Central memory CD4-positive, alpha-beta T cell (primary cell): ENCODE data around the gene DRC7.
"Not testable (repeated sequence)": the region's sequence is repeated elsewhere in the genome, so short reads cannot be mapped to it uniquely, and the experiment has no call there.

Source experiments
- DNase-seq: peaks from one replicate; pipeline ENCODE4 v3.0.0; 2022

Gene DRC7

DNA sequence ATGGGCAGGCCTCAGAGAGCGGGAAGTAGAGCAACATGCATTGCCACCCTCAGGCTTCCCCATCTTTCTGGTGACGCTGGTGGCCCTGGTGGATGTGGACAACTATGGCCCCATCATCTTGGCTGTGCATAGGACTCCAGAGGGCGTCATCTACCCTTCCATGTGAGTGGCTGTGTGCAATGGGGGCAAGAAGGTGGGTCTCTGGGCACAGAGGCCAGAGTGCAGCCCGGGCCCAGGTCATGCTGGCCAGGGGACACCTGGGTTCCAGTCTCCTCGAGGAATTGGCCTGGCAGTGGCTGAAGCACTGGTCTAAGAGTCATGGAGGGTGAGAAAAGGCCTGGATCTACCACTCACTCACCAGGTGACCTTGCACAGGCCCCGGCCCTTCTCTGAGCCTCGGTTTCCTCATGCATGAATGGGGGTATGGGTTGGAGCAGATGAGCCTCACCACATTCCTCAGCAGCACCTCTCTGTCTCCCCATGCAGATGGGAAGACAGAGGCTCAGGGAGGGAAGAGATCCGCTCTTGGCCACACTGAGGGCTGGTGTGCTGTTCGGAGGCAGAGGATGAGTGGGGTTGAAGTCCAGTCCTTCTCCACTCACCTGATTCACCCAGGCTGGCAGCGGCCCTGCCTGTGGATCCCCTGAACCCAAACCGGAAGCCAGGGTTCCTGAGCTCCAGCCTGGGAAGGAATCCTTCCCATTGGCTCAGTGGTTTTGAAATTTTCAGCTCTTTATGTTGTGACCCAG is 33.7 kb upstream of the DRC7 start:
- no peak for DNase-seq

DNA sequence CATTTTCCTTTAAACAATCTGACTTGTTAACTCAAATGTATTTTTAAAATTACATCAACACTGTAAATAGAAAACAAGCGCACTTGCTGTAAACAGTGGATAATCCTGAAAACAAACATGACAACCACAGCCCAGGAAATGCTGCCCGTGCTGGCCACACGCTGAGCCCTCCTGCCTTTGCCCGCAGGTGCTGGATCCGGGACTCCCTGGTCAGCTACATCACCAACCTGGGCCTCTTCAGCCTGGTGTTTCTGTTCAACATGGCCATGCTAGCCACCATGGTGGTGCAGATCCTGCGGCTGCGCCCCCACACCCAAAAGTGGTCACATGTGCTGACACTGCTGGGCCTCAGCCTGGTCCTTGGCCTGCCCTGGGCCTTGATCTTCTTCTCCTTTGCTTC is 33.1 kb upstream of the DRC7 start:
- no peak for DNase-seq

DNA sequence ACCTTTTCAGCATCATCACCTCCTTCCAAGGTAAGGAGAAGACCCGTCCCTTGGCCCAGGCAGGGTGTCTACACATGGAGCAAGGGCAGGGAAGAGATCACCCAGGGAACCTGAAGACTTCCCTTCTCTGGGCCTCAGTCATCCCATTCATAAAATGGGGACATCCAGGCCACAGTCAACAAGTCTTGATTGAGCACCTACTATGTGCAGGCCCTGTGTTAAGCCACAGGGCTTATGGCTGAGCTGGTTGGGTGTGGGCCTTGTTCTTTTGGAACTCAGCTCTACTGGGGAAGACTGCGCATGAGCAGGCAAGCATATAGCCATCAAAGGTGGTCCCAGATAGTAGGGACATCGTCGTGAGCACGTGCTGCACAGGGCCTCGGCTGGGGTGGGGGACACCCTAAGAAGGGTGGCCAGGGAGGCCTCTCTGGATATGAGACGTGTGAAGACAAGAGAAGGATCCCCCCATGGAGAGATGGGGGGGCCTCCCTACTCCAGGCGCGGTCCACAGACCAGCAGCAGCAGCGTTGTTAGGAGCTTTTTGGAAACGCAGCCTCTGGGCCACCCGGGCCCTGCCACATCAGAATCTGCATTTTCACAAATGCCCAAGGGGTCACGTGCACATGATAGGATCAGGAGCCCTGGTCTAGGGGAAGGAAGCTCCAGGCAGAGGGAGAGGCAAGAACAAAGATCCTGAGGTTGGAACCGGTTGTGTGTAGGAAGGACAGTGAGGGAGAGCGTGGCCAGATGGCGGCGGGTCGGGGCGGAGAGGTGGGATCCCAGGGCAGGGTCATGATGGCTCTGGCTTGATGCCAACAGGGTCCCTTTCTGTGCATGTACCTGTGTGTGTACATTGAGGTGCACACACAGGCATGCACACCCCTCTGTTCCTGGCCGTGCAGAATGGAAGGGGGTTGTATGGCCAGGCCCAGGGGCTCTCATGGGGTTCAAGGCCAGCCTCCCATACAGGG is 32.4 kb upstream of the DRC7 start:
- no peak for DNase-seq

DNA sequence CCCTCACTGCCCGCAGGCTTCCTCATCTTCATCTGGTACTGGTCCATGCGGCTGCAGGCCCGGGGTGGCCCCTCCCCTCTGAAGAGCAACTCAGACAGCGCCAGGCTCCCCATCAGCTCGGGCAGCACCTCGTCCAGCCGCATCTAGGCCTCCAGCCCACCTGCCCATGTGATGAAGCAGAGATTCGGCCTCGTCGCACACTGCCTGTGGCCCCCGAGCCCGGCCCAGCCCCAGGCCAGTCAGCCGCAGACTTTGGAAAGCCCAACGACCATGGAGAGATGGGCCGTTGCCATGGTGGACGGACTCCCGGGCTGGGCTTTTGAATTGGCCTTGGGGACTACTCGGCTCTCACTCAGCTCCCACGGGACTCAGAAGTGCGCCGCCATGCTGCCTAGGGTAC is 31.2 kb upstream of the DRC7 start:
- no peak for DNase-seq

DNA sequence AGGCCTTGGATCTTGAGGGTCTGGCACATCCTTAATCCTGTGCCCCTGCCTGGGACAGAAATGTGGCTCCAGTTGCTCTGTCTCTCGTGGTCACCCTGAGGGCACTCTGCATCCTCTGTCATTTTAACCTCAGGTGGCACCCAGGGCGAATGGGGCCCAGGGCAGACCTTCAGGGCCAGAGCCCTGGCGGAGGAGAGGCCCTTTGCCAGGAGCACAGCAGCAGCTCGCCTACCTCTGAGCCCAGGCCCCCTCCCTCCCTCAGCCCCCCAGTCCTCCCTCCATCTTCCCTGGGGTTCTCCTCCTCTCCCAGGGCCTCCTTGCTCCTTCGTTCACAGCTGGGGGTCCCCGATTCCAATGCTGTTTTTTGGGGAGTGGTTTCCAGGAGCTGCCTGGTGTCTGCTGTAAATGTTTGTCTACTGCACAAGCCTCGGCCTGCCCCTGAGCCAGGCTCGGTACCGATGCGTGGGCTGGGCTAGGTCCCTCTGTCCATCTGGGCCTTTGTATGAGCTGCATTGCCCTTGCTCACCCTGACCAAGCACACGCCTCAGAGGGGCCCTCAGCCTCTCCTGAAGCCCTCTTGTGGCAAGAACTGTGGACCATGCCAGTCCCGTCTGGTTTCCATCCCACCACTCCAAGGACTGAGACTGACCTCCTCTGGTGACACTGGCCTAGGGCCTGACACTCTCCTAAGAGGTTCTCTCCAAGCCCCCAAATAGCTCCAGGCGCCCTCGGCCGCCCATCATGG is 30.5 kb upstream of the DRC7 start:
- DNase-seq = no peak

DNA sequence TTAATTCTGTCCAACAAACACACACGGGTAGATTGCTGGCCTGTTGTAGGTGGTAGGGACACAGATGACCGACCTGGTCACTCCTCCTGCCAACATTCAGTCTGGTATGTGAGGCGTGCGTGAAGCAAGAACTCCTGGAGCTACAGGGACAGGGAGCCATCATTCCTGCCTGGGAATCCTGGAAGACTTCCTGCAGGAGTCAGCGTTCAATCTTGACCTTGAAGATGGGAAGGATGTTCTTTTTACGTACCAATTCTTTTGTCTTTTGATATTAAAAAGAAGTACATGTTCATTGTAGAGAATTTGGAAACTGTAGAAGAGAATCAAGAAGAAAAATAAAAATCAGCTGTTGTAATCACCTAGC is 30.0 kb upstream of the DRC7 start:
- no peak for DNase-seq

DNA sequence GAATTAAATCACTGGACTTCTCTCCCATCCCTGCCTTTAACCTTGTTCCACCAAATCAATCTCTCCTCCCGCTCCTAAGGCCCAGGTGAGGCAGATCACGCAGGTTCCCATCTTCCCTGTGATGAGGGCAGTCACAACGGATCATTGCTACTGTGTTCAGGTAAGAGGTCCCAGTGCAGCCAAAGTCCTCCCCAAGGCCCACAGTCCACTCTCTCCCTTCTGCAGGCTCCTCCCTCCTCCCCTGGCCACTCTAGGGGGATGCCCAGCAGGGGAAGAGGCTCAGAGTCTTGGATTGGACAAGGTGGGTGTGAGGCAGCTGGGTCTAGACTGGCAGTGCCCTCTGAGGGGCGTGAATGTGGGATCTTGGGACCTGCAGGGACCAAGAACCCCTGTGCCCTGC is 29.1 kb upstream of the DRC7 start:
- DNase-seq = no peak

DNA sequence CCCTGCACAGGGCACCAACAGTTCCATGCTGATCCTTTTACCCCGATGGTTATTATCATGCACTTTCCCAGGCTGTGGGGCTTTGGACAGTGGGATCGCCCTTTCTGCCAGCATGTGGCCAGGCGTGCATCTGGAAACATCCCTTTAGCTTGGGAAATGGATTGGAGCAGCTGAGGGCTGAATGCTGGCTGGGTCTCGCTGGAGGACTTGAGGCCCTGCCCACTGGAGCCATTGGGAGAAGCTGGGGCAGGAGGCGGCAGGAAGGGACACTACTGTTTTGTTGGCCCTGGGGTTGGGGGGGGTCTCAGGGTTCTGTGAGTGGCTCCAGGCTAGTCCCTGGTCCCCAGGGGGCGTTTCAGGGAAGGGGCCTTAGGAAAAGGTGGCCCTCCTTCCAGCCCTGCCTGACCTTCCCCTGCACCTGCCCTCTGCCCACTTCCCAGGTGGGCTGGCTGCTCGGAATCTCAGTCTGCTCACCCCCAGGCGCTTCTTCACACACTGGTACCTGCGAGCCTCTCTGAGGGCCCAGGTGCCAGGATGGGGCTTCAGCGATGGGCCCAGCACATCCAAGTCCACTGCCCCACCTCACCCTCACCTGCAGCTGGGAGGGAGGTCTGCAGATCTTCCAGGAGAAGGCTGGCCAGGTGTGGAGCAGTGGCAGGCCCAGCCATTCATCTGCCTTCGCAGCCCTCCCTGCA is 28.1 kb upstream of the DRC7 start:
- no peak for DNase-seq

DNA sequence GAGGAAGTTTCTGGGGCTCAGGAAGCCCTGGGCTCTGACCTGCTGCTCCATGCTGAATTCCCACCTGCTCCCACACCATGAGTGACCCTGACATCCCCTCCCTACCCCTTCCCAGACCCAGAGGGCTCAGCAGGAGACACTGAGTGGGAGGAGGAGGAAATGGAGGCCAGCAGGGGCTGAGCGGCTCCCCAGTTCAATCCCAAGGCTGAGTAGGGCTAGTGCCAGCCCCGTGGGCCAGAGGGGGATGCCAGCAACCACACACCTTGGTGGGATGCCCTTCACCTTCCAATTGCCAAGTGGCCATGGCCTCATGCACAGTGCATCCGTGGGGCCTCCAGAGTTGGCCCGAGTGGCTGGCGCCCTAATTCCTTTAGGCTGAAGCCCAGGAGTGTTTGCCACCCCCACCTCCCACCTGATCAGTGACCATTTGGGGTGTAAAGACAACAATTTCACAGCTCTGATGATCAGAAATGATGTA is 27.5 kb upstream of the DRC7 start:
- DNase-seq = no peak

DNA sequence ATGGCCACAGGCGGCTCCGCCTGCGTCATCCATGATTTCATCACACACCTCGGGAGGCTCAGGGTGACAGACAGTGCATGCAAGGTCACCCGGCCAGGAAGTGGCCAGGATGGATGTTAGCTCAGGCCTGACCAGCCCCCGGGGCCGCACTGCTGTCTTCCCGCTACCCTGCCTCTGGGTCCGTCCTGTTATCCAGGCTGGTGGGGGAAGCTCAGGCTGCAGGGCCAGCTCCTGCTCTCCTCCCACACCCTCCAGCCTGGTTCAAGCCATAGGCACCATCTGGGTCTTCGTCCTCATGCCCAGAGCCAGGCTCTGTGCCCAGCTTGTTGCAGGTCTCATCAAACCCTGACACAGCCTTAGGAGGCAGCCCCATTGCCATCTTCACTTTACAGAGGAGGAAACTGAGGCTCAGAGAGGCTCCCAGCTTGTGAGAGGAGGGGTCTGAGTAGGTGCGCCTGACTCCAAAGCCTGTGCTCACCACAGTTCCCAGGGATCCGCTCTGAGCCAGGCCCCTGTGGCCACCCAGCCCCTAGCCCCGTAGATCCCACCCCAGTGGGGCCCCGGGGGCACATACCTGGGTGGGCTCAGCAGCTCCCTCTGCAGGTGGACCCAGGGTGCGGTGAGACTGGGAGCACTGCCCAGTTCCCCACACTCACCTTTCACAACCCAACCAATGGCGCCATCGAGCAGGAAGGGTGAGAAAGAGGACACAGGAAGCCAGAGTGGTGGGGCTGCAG is 26.9 kb upstream of the DRC7 start:
- no peak for DNase-seq

DNA sequence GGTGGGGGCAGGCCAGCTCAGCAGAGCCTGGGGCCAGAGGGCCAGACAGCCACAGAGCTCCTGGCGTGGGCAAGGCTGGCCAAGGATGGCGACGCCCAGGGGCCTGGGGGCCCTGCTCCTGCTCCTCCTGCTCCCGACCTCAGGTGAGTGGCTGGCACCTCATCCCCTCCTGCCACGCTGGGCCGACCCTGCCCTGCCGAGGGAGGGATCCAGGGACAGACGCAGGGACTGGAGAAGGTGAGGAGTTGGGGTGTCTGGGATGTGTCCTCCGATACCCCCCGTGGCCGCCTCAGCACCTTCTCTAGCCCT is 26.4 kb upstream of the DRC7 start, which contains the start of gene ADGRG3:
Gene ADGRG3, plus strand, starts transcription at position 44 of the 309 bp plus-strand sequence. Its CDS starts 42 bp downstream, at position 86.
- no peak for DNase-seq

DNA sequence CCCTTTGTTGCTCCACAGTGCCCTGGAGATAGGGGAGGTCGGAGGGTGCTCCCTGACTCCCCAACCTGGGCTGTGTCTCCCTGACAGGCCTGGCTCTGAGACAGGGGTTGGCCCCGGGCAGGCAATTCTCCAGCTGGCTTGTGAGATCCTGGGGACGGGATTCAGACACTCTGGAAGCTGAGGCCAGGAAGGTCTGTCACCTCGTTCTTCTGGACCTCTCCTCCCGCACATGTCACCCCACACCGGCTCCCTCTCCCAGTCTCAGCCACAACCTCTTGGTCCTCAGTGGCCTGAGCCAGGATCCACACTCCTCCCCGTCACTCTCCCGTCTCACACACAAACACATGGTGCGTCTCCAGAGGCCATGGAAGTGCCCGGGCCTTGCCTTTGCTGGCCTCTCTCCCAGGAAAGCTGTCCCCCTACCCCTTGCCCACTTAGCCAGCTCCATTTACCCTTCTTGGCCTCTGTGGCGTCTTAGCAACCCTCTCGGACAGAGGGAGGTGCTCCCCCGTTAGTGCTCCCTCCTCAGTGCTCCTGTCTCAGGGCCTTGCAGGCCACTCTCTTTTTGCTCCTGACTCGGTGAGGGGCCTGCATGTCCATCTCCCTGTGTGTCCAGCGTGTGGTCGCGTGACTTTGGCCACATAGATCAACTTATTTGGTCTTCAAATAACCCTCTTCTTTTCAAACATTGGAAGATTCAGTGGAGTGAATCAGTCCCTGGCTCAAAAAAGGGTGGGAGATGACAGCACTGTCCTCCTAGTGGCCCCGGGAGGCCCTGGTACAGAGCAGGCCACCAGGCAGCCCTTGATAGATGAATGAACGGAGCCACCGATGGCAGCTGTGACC is 25.8 kb upstream of the DRC7 start:
- no peak for DNase-seq

DNA sequence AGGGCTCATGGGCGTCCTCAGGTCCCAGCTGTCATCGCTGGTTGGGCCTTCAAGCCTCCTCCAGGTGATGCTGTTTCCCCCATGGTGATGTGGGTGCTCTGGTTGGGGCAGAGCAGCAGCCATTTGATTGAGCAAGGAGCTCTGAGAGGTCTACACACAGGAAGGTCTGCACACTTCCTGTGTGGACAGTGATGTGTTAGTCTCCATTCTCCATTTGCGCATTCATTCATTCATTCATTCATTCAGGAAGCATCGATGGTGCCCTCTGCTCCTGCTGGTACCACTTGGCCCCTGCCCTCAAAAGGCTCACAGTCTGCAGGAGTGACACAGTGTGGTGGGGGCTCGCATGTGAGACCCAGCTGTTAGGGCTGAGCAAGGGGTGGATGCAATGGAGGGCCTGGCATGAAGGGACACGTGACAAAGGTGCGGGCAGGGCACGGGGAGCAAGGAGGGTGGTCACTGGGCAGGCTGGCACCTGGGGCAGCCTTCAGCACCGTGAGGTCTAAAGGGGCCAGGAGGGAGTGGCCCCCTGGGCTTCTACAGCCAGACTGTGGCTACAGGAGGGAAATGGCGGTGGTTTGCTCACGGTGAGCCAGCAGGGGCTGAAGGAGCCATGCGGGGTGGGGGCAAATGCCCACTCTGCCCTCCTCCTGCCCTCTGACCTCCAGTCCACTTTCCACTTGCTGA is 25.0 kb upstream of the DRC7 start:
- DNase-seq = no peak

DNA sequence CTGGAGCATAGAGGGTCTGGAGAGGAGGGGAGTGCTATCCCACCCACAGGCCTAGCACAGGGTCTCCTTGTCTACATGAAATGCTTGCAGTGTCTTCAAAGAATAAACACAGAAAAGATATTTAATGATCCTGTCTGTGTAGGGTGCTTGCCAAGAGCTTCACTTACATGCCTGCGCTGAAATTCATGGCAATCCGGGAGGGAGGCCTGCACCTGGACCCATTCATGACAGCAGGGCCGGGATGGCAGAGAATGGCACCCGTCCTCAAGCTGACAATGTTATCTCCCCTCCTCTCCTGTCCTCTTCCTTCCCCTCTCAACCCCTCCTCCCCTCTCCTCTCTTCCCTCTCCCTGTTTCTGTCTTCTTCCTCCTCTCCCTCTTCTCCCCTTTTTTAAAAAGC is 24.4 kb upstream of the DRC7 start:
- no peak for DNase-seq

DNA sequence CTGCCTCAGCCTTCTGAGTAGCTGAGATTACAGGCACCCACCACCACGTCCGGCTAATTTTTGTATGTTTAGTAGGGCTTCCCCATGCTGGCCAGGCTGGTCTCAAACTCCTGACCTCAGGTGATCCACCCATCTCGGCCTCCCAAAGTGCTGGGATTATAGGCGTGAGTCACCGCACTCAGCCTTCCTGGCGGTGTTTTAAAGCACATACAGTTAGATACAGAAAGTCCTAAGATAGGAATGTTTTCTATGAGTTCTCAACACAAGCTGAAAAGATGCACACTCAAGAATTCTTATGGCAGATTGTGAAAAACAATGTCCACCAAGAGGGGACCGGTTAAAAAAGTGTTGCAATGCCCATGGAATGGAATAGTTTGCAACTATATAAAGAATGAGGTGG is 23.2 kb upstream of the DRC7 start:
- DNase-seq = not testable (repeated sequence)

DNA sequence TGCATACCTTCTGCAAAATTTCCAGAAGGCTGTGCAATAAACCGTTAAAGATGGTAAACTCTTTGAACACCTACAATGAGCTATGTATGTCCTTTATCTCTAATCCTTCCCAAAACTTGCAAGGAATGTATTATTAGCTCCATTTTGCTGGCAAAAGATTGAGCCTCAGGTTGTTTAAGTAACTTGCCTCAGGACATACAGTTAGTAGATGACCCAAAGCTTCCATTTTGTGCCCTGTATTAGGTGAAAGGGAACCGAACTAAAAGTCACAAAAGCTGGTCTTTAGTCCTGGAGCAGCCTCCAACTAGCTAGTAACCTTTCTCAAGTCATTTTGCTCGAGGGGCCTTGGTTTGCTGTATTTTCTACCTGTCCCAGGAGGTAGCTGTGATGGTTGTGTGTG is 22.2 kb upstream of the DRC7 start:
- no peak for DNase-seq

DNA sequence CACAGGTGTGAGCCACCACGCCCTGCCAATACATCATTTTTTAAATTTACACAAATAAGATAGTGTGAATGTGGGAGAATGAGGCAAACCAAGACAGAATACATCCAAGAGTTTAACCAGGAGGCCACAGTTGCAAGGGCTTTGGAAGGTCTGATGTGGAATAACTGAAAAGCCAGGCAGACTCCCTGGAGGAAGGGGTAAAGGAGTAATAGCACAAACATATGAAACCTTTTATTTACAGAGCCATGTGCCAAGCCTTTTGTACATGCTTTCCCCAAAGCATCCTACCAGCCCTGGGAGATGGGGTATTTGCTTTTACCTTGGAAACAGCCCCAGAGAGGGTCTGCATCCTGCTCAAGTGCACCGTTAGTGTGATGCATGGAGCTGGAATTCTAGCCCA is 21.8 kb upstream of the DRC7 start:
- DNase-seq = no peak

DNA sequence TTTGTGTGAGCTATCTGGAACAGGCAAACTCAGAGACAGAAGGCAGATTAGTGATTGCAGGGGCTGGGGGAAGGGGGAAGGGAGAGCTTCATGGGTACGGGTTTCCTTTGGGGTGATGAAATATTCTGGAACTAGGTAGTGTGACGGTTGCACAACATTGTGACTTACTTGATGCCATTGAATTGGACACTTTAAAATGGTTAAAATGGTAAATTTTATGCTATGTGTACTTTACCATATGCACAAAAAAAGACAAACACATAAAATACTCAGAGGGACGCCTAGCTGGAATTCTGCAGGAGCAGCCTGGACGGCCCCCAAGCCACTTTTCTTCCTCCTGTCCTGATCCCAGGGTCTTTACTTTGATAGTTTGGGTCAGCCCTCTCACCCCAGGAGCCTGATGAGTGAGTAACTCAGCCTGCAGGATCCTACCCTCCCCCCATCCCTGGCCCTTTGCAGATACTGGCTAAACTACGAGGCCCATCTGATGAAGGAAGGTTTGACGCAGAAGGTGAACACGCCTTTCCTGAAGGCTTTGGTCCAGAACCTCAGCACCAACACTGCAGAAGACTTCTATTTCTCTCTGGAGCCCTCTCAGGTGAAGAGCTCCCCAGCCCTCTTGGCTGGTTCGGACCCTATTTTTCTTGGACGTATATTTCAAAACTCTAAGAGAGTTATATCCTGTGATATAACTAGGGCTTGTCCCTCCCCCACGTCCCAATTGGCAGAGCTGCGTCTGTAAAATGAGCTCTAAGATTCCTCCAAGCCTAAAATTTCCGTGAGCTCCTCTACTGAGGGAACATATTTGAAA is 18.7 kb upstream of the DRC7 start:
- no peak for DNase-seq

DNA sequence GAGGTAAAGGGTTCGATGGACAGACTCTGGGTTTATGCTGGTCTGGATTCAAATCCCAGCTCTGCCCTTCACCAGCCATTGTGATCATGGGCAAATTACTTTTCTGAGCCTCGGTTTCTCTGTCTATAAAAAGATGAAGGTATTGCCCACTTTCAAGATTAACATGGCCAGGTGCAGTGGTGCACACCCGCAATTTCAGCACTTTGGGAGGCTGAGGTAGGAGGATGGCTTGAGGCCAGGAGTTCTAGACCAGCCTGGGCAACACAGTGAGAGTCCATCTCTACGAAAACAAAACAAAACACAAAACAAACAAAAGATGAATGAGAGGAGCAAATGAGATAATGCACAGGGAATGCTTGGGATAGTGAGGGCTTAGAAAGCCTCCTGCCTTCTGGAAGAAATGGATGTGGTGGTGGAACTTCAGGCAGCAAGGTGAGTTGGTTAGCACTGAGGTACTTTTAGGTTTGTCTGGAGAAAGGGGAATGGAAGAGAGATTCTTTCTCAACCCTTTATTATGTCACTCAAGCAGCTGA is 18.0 kb upstream of the DRC7 start:
- DNase-seq = no peak
